HepG2 (cell line): ENCODE results near the gene ALPI. TPM values are rescaled to one million over a fixed set of nuclear protein-coding genes. Genes with fewer than 3 reads are reported as not detected.
A peak's percentile ranks its signal among the peaks of the same experiment; 100 is the strongest.

Source experiments
- ATAC-seq: fragments of 200-7000 bp; cut with Tn5 transposase; 3 replicates; pipeline ENCODE4 v1.9.1; 2020; ENCODE audit warnings: mild to moderate bottlenecking, moderate library complexity
- BruUV-seq: library from RNA; stranded (reverse); fragments of 400-500 nt; replicated peaks from 2 replicates; lab custom pipeline; 2021; lab: Mats Ljungman, UMichigan
- CTCF ChIA-PET: fragments of 300-600 bp; formaldehyde crosslinking; extraction: SDS; loops from one replicate; lab custom pipeline; 2021; ENCODE audit warnings: low total read pairs, inconsistent platforms, low intra/inter-chr PET ratio; lab: Yijun Ruan, JAX
- POLR2A ChIA-PET: fragments of 350-600 bp; sonication (Branson Sonifier 250); formaldehyde crosslinking; loops from one replicate; lab custom pipeline; 2020; ENCODE audit warnings: antibody characterized with exemption, inconsistent platforms; lab: Yijun Ruan, JAX
- DNase-seq: peaks from one replicate; pipeline ENCODE4 v3.0.0-alpha.2; 2015; ENCODE audit warnings: low spot score
- FAIRE-seq: peaks from 3 replicates; lab custom pipeline; 2011; peaks lifted over from hg19 to GRCh38; lab: Jason Lieb, UNC
- H2AFZ ChIP-seq: one replicate; pipeline ENCODE4 v1.6.1; 2011; ENCODE audit warnings: low read length, inconsistent platforms
- H3K27ac ChIP-seq: fragments of 300-600 bp; 3 replicates; pipeline ENCODE4 v1.8.0; 2011; ENCODE audit warnings: mixed run types, mild to moderate bottlenecking, mixed read lengths, low read length, inconsistent platforms; ENCODE audit not compliant: insufficient read depth; ENCODE audit errors: extremely low read length
- H3K27me3 ChIP-seq, 2 experiments: fragments of 200-600 bp in 1 of 2; 2 replicates in 1 of 2; 3 replicates in 1 of 2; pipeline versions ENCODE4 v1.6.0 to v1.8.0; 2011; ENCODE audit warnings: low read length in 2 of 2, mild to moderate bottlenecking in 2 of 2, moderate library complexity in 2 of 2, inconsistent platforms in 1 of 2; ENCODE audit not compliant: insufficient read depth in 2 of 2, control insufficient read depth in 1 of 2
- H3K36me3 ChIP-seq, 2 experiments: fragments of 200-600 bp in 1 of 2; replicated peaks in 1 of 2; 2 replicates in 1 of 2; 3 replicates in 1 of 2; pipeline versions ENCODE4 v1.5.1 to v1.8.0; 2011; ENCODE audit warnings: low read length in 2 of 2, inconsistent platforms in 1 of 2; ENCODE audit not compliant: insufficient read depth in 2 of 2, control insufficient read depth in 1 of 2
- H3K4me1 ChIP-seq: 2 replicates; pipeline ENCODE4 v1.5.1; 2012; ENCODE audit warnings: low read length, inconsistent platforms; ENCODE audit not compliant: insufficient read depth
- H3K4me2 ChIP-seq: 2 replicates; pipeline ENCODE4 v1.6.0; 2011; ENCODE audit warnings: low read depth, low read length, inconsistent platforms
- H3K4me3 ChIP-seq, 3 experiments: fragments of 200-600 bp in 1 of 3; sonication (generic), shearing (Covaris generic) in 1 of 3; replicated peaks in 1 of 3; 2 replicates each; pipeline ENCODE4 v1.5.1; 2011 to 2016; ENCODE audit warnings: low read length in 3 of 3, inconsistent platforms in 2 of 3, low read depth in 2 of 3, mild to moderate bottlenecking in 2 of 3, control low read depth in 1 of 3, mixed read lengths in 1 of 3; ENCODE audit not compliant: insufficient read depth in 1 of 3
- H3K79me2 ChIP-seq: one replicate; pipeline ENCODE4 v1.6.1; 2011; ENCODE audit warnings: low read length, inconsistent platforms; ENCODE audit not compliant: insufficient read depth
- H3K9ac ChIP-seq: 2 replicates; pipeline ENCODE4 v1.6.0; 2011; ENCODE audit warnings: mild to moderate bottlenecking, low read depth, low read length, inconsistent platforms; ENCODE audit not compliant: insufficient read depth
- H3K9me3 ChIP-seq: 2 replicates; pipeline ENCODE4 v1.5.1; 2012; ENCODE audit warnings: mild to moderate bottlenecking, low read length
- H4K20me1 ChIP-seq: 2 replicates; pipeline ENCODE4 v1.6.0; 2011; ENCODE audit warnings: inconsistent platforms, mild to moderate bottlenecking, low read length, moderate library complexity; ENCODE audit not compliant: insufficient read depth
- CEBPG ChIP-seq: IDR thresholded peaks from 2 replicates; pipeline ENCODE4 v1.6.1; 2016
- CTCF ChIP-seq: sonication (generic); formaldehyde crosslinking; IDR thresholded peaks from 2 replicates; pipeline ENCODE4 v1.5.0; 2020; ENCODE audit warnings: mild to moderate bottlenecking, missing genetic modification reagents, moderate library complexity
- DMAP1 ChIP-seq: IDR thresholded peaks from 2 replicates; pipeline ENCODE4 v1.6.1; 2016
- E2F2 ChIP-seq: sonication (generic); formaldehyde crosslinking; IDR thresholded peaks from 2 replicates; pipeline ENCODE4 v1.4.0; 2020; ENCODE audit warnings: missing genetic modification reagents, borderline replicate concordance
- GFI1 ChIP-seq: sonication (generic); formaldehyde crosslinking; IDR thresholded peaks from 2 replicates; pipeline ENCODE4 v1.5.0; 2020; ENCODE audit warnings: missing genetic modification reagents, mild to moderate bottlenecking, borderline replicate concordance
- KDM5B ChIP-seq: sonication (generic); formaldehyde crosslinking; IDR thresholded peaks from 2 replicates; pipeline ENCODE4 v1.4.0; 2020; ENCODE audit warnings: missing genetic modification reagents, mild to moderate bottlenecking, borderline replicate concordance
- MBD4 ChIP-seq: IDR thresholded peaks from 2 replicates; pipeline ENCODE4 v1.6.1; 2012; ENCODE audit warnings: low read length, inconsistent platforms, borderline replicate concordance
- NFE2L2 ChIP-seq: fragments of 150-350 bp; IDR thresholded peaks from 2 replicates; pipeline ENCODE4 v1.6.1; 2014; ENCODE audit warnings: low read length
- STAG1 ChIP-seq: sonication (generic); formaldehyde crosslinking; IDR thresholded peaks from 2 replicates; pipeline ENCODE4 v1.4.0; 2020; ENCODE audit warnings: missing genetic modification reagents
- TAF15 ChIP-seq: fragments of 200-400 bp; formaldehyde crosslinking; IDR thresholded peaks from one replicate; pipeline ENCODE4 v1.6.1; 2018; ENCODE audit warnings: mild to moderate bottlenecking, low read depth, low read length; ENCODE audit not compliant: poor library complexity, severe bottlenecking
- ZBTB8A ChIP-seq: sonication (generic); formaldehyde crosslinking; IDR thresholded peaks from 2 replicates; pipeline ENCODE4 v1.4.0; 2020; ENCODE audit warnings: mild to moderate bottlenecking, low read depth, missing genetic modification reagents, borderline replicate concordance
- ZNF142 ChIP-seq: sonication (generic); formaldehyde crosslinking; IDR thresholded peaks from 2 replicates; pipeline ENCODE4 v1.4.0; 2020; ENCODE audit warnings: missing genetic modification reagents
- ZNF446 ChIP-seq: sonication (generic); formaldehyde crosslinking; IDR thresholded peaks from 2 replicates; pipeline ENCODE4 v1.5.0; 2020; ENCODE audit warnings: mild to moderate bottlenecking, missing genetic modification reagents
- ZNF484 ChIP-seq: sonication (generic); formaldehyde crosslinking; IDR thresholded peaks from 2 replicates; pipeline ENCODE4 v1.5.1; 2020; ENCODE audit warnings: mild to moderate bottlenecking, low read depth, missing genetic modification reagents, borderline replicate concordance
- ZNF891 ChIP-seq: sonication (generic); formaldehyde crosslinking; IDR thresholded peaks from 2 replicates; pipeline ENCODE4 v1.5.0; 2020; ENCODE audit warnings: mild to moderate bottlenecking, missing genetic modification reagents
- WGBS: methylation state at CpG from one replicate; pipeline ENCODE4 v1.1.6; 2017; ENCODE audit warnings: low lambda C conversion rate; 5-methylcytosine and 5-hydroxymethylcytosine counted together
- in situ Hi-C: cut with HindIII; loops from 2 replicates; pipeline ENCODE4 v1.10.0; 2017; ENCODE audit warnings: low pct_unique_long_range_greater_than_20kb; ENCODE audit not compliant: extremely low pct_ligation_motif_present
- intact Hi-C: fragments of 100-400 bp; cut with micrococcal nuclease; formaldehyde crosslinking; loops from one replicate; pipeline ENCODE4 v1.10.0; 2022; ENCODE audit not compliant: unreplicated experiment
- polyA plus RNA-seq, 8 experiments: library from polyadenylated mRNA; depleted of rRNA in 3 of 8; stranded (reverse) in 7 of 8; unstranded in 1 of 8; fragments of >200 nt; fragmentation: Illumina TruSeq in 4 of 8; extraction: Trizol in 4 of 8; gene quantifications; 2 replicates each; pipeline versions ENCODE4 v1.2.1 to v1.2.3, GENCODE V29; 2011 to 2016; ENCODE audit warnings: low read depth in 4 of 8, missing spikeins in 1 of 8, mixed read lengths in 1 of 8; ENCODE audit not compliant: insufficient read depth in 1 of 8
- total RNA-seq, 5 experiments: library from RNA; depleted of rRNA; stranded (reverse); fragments of >200 nt; fragmentation: Illumina TruSeq; extraction: Trizol; gene quantifications; 2 replicates each; pipeline ENCODE4 v1.2.3, GENCODE V29; 2016; ENCODE audit warnings: low read depth in 1 of 5

The ALPI gene
- total and polyA plus RNA-seq, 2 of the 13 experiments (the other 11 are each of a cell fraction or from before 2014, with no cell fraction given) = not detected

GRCh38 chr2:232479341-232480200, 23.6 kb downstream of the ALPI start:
- WGBS = 13% methylated on average over 12 of the region's 21 CpGs
- Histone ChIP-seq H3K4me2 (no peak overlapping the region), H3K27me3 (peaks cover 24 to 83% of the 10 kb centered on the region in 2 experiments), H3K9me3 (no peaks in the 10 kb centered on the region), H3K79me2 (no peaks in the 10 kb centered on the region), H3K36me3 (no peaks in the 10 kb centered on the region), H3K9ac (no peak overlapping the region), H4K20me1 (no peaks in the 10 kb centered on the region; the same call in 1 of the 2 replicates), H2AFZ (no peak overlapping the region), H3K27ac (no peak overlapping the region), H3K4me3 (no peak overlapping the region), H3K4me1 (no peaks in the 10 kb centered on the region)
- intact Hi-C loops (loop anchor here (5.0 kb wide), 1 partner anchor 43 kb away; the partner anchor contains the start of gene PRSS56), in situ Hi-C loops (no loop called here)
- CTCF ChIA-PET = interaction anchor here (2.2 kb wide), 1 partner anchor 43 kb away, joined by 6 read pairs; no protein-coding TSS in a partner anchor
- FAIRE-seq = no peak
- DNase-seq = peak; percentile 19
- no TSS peak for BruUV-seq
- ATAC-seq = peak; percentile 80
- POLR2A ChIA-PET = no interaction called here
- TF ChIP-seq STAG1 (CRISPR knock-in tag) (peak; percentile 25; the same call in 1 of the 2 replicates), E2F2 (CRISPR knock-in tag) (no peak), ZNF142 (CRISPR knock-in tag) (no peak), DMAP1 (CRISPR knock-in tag) (no peak), KDM5B (peak; percentile 8; the same call in 1 of the 2 replicates), ZNF891 (0 out of 2 replicates have a peak, but pooled peaks have one; percentile 29), ZNF446 (CRISPR knock-in tag) (no peak), ZNF484 (CRISPR knock-in tag) (no peak), MBD4 (no peak), ZBTB8A (CRISPR knock-in tag) (no peak), CEBPG (no peak), GFI1 (CRISPR knock-in tag) (peak; percentile 90), CTCF (CRISPR knock-in tag) (peak; percentile 49), NFE2L2 (no peak), TAF15 (no peak)
